ENCODE data around the gene TRIP12.

DNA sequence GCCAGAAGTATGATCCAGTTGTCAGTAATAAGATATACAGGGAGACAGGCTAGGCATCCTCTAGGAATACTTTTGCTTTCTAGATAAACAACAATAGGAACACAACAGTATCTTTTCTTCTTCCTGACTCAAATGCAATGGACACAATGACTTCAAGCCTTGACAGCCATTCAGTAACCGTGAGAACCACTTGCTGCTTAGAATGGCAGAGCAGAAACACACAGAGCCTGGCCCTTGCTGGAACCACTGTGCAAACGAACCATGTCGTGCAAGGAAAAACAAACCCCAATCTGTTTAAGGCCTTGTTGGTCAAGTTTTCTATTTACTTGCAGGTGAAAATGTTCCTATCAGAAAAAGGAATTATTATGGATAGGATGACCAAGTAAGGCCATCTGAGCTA is 18.8 kb downstream of the TRIP12 start:
- TF ChIP-seq POLR2A (IDR thresholded peaks at IDR 0.05) (no peak), POLR2AphosphoS5 (IDR thresholded peaks at IDR 0.05) (no peak)
